GM18519 (cell line): ENCODE data around the gene MRGPRF.

Experiments used
- ATAC-seq: cut with Tn5 transposase; IDR thresholded peaks from one replicate; pipeline ENCODE4 v1.9.1; 2021; ENCODE audit warnings: mild to moderate bottlenecking, moderate library complexity; ENCODE audit not compliant: unreplicated experiment, low FRiP score

Gene MRGPRF, protein sequence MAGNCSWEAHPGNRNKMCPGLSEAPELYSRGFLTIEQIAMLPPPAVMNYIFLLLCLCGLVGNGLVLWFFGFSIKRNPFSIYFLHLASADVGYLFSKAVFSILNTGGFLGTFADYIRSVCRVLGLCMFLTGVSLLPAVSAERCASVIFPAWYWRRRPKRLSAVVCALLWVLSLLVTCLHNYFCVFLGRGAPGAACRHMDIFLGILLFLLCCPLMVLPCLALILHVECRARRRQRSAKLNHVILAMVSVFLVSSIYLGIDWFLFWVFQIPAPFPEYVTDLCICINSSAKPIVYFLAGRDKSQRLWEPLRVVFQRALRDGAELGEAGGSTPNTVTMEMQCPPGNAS

DNA sequence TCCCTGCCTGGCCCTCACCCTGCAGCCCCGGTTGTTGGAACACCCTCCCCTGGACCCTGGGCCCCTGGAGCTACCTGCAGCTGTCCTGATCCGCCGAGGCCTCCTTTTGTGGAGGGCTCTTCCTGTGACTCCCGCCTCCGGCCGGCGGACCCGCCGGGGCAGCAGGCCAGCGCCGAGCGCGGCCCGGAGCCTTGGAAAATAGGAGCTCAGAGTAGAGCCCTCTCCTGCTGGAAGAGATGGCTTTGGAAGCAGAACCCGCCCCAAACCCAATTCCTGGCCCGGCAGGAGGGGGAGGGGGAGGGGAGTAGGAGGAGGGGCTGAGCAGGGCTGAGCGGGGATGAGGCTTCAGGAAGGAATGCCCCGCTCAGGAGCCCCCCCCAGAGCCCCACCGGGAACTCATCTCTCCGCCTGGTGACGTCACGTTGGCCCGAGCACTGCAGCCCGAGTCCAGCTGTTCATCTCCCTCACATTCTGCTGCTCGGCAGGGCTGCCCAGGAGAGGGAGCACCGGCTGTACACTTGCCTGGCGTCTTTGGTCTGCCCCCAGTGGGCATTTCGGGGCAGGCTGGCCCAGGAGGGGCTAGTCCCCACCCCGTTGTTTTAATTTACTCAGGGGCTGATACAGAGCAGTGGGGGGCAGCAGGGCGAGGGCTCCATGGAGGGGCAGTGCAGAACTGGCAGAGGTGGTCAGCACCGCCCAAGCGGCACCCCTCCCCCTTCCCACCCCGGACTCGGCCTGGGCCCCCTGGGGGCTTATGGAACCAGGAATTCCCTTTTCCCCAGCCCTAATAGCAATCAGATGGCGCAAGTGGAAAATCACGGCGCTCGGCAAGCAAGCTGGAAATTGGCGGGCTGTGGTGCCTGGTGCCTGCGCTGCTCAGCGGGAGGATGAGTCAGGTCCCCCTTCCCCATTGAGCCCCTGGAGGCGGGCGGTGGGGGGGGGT is at the start of gene MRGPRF:
Gene MRGPRF, minus strand, starts transcription at position 238 of the 943 bp plus-strand sequence. CDS start 3,345 bp downstream, outside the sequence.
- no peak for ATAC-seq

DNA sequence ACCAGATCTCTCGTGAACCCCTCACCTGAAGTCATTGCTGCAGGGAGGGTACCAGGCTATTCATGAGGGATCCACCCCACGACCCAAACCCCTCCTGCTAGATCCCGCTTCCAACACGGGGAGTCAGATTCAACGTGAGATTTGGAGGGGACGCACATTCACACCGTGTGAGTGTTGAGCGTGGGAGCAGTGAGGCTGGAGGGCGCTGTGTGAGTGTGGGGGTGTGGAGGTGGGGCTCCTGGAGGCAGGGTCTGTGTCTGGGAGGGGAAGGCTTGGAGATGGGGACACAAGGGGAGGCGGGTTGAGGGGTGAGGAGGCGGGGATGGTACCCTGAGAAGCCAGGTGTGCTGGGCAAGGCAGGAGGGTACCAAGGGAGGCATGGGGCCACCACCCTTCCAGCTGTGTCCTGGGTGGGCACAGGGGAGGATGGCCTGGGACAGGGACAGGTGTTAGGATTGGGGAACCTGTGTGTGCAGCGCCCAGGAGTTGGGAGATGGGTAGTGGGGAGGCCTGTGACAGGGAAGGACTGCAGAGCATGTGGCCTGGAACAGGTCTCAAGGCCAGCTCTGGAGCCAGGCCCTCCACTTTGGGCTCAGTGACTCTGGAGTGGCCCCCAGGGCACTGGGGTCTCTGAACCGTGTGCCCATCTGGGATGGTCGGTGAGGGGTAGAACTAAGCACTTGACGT is 49.3 kb upstream of the MRGPRF start:
- ATAC-seq: no peak

DNA sequence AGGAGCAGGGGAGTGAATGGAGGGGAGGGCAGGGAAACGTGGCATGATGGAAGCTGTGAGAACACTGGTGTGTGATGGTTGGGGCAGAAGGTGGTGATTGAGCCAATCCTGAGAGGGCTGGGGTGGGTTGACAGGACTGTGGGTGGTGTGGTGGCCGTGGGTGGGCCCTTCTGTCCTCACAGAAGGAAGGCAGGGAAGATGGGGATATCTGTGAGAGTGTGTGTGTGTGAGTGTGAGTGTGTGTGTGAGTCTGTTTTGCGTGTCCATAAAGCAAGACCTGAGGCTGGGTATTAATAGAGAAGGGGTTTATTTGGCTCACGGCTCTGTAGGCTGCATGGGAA is 48.6 kb upstream of the MRGPRF start:
- ATAC-seq: no peak

DNA sequence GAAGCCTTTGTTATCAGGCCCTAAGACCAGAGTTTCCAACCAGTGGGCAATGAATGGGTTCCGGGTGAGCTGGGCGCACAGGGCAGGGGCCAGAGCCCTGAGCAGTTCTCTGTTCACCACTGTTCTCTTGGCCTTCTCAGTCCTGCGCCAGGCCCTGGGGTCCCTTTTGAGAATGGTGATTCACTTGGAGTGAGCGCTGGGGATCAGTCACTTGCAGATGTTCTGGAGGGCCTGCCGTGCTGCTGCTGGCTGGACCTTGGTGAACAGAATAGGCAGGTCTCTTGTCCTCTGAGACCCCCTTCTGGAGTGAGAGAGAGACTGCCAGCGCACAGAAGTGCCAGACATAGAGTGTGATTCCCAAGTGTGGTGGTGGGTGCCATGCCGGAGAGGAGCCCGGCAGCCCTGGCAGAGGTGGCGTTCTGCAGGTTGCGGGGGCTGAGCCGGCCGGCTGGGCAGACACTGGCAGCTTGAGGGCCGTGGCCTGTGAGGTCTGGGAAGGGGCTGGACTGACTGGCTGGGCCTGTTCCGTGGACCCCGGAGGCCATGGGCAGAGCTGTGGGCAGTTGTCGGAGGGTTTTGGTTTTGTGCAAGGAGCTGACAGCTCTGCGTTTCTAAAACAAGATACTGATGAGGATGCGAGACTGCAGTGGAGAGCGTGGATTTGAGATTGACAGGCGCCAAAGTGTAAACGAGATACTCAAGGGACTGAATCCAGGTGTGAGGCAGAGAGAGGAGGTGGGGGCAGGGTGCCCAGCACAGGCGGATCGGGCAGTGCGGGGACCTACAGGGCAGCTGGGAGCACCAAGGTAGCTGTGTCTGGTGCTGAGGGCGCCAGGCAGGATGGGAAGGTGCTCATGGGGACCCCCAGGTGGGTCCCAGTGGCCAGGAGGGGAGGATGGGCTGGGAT is 48.0 kb upstream of the MRGPRF start:
- ATAC-seq: no peak

DNA sequence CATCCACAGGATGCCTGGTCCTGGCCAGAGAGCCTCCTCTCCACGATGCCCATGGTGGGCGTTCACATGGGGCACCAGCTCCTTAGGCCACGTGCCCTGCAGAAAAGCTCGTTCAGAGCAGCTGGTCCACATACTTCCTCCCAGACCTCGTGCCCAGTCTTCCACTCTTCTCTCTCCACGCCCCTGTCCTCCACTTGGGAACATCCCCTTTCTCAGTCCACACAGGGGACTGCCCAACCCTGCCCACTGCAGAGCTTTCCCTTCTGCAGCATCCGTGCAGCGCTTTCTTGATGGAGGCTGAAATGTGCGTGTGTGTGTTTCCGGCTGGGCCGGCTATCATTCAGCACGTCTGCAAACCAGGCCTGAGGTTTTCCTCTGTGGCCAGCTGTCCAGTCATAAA is 46.9 kb upstream of the MRGPRF start:
- ATAC-seq: no peak

DNA sequence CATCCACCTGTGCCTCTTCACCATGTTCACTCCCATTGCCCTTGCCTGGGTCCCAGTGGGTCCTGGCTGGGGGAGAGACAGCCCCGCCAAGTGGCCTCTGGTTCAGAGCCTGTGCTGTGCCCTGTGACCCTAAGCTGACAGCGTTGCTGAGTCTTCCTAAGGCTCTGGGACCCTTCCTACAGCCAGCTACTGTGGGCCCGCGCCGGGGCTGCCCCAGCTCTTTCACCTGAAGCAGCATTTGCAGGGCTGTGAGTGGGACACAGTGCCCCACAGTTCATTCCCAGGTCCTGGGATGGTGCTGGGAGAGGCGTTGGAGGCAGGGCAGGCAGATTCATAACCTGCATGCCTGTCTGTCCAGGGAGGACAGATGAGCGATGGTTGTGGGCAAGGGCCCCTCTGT is 46.4 kb upstream of the MRGPRF start:
- no peak for ATAC-seq

DNA sequence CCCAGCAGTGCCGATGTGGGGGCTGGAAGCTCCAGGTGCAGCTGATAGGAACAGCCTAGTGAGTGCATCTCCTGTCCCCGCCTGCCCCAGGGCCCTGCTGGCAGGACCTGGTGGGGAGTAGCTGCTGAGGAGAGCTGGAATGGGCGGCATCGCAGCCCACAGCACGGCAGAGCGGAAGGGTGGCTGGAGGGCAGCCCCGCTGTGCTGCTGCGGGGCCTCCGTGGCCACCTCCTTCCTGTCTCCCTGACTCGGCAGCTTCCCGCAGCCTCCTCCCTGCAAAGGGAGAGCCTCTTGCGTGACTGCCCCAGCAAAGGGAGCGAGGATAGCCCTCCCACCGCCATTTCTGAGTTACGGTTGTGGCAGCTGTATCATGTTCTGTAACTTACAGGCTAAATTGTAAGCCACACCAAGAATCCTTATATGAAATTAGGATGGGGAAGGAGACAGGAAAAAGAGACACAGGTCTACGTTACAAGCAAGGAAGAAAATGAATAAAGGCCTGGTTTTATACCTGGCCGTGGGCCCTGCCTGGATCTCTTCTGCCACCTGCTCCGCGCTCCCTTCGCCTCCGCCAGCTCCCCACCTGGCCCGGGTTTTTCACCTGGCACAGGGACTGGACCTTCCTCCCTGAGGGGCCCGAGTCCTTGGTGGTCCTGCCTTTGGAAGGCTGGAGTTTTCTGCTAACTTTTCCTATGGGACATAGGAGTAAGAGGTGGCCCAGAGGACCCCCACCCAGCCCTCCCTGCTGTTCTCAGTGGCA is 45.6 kb upstream of the MRGPRF start:
- no peak for ATAC-seq

DNA sequence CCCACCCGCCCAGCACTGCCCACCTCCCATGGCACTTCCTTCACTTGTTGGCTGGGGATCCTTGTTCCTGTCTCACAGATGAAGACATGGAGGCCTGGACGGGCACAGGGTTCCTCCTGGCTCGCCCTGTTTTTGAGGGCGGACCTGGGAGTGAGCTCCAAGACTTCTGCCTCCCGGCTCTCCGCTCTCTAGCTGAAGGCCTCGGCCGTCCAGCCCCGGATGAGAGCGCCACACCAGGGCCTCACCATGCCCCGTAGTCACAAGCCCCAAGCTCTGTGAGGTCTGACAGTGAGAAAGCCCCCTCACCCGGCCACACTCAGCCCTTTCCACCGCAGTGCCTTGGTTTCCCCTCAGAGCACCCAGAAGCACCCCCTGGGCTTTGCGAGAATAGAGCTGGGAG is 44.8 kb upstream of the MRGPRF start:
- ATAC-seq: no peak

DNA sequence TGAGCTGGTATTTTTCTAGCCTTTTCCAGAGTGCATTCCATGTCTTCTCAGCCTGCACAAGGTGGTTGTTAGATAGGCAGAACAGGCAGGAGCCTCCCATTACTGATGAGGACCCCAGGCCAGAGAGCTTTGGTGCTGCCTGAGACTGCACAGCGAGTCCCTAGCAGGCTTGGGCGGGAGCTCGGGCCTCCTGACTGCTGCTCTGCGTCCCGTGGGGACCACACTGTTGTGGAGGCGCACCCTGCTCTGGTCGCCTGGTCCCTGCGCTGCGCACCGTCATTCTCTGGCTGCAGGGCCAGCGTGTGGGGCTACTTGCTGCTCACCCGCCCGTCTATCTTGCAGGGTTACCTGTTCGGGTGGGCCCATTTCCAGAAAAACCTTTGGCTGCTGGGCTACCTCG is 44.2 kb upstream of the MRGPRF start:
- ATAC-seq: no peak

DNA sequence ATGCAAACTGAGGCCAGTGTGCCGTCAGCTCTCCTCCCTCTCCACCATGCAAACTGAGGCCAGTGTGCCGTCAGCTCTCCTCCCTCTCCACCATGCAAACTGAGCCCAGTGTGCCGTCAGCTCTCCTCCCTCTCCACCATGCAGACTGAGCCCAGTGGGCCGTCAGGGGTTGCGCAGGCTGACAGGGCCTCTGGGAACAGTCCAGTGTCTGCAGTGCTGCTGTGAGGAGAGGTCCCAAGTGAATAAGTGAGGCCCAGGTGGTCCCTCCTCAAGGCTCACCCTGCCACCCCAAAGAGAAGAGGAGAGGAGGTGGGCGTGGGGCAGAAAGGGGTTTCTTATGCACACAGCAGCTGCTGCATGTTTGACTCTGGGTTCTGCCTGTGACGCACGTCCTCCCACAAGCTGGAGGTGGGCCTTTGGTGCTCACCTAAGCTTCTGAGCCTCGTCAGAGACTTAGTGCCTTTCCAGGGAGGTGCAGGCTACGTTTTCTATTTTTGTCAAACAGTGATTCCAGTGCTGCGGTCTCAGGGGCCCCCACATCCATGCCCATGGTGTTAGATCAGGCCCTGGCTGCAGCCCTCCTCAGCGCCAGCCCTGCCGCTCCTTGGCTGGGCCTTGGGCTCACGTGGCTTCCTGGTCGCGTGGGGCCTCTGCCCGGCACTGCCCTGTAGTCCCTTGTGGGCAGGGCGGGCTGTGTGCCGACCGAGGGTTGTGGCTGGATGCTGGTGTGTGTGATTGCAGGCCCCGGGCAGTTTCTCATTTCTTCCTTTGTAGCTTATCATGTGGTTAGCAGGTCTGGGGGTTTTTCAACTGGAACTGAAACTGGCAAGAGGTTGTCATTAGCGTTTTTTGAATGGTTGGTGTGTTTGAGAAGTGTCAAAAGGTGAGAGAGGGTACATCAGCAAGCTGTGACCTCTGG is 42.8 kb upstream of the MRGPRF start:
- ATAC-seq: no peak

DNA sequence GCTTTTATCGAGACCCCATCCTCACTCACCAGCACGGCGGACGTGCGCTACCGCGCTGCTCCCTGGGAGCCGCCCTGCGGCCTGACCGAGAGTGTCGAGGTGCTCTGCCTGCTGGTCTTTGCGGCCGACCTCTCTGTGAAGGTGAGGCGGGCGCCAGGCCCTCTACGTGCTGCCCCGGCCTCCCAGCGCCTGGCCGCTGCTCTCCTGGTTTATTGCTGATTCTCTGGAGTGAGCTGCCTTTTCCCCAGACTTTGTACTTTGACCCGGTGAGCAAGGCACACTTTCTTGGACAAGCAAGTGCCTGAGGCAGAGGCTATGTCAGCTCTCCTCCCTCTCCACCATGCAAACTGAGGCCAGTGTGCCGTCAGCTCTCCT is 42.2 kb upstream of the MRGPRF start:
- no peak for ATAC-seq

DNA sequence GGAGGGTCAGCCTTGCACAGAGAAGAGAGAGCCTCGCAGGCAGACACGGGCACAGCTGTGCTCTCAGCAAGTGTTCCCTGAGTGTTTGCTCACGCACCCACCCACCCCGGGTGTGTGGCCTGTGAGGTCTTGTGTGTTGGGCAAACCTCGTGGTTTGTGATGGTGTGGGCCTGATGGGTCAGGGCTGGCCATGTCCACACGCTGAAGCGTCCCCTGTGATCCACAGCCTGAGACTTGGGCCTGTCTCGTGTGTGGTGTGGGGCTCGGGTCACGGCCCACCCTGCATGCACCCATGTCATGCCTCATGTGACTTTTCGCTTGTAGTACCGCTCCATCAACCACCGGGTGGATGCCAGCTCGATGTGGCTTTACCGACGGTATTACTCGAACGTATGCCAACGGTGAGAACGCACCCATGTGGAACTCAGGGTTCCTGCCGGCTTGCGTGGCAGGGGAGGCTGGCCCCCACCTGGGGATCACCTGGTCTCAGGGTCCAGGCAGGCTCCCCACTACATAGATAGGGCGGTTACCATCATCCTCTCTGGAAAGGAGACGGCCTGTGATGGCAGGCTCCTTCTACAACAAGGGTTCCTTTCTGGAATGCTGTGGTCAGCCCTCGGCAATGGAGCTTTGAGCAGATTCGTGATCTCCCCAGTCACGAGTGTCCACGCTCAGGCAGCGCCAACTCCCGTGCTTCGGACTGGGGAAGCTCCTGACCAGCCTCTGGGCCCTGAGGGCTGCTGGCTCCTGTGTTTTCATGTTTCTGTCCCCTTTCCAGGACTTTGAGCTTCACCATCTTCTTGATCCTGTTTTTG is 41.6 kb upstream of the MRGPRF start:
- no peak for ATAC-seq

DNA sequence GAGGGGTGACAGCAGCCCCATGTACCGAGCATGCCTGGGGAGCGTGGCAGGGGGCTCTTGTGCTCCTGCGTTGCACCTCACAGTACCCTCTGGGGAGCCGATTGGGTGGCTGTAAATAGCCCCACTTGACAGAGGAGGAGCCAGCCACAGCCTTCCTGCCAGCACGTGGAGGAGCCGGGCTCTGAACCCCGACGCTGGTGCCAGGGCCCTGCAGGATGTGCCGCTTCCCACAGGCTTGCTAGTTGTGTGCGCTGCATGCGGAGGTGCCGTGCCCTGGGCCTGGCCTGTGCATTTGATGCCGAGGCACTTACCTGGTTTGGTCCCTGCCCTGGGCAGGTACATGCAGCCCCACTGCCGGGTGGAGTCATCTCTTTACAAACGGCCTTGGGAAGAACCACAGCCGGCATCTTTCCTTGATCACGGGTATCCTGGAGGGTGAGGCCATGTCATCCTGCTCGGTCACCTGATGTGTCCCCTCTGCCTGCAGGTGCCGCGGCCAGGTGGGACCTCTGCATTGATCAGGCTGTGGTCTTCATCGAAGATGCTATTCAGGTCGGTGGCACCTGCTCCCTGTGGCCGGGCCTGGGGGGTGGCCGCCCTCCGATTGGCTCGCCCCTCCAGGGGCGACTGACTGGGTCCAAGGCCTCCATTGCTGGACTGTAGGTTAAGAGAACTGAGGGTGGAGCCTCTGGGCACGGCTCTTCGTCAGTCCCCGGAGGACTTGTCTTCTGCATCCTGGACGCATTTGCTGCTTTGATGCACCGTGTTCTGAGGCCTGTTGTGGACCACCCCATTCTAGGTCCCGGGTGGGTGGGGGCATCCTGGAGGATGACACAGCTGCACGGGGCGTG is 40.7 kb upstream of the MRGPRF start:
- ATAC-seq: no peak

DNA sequence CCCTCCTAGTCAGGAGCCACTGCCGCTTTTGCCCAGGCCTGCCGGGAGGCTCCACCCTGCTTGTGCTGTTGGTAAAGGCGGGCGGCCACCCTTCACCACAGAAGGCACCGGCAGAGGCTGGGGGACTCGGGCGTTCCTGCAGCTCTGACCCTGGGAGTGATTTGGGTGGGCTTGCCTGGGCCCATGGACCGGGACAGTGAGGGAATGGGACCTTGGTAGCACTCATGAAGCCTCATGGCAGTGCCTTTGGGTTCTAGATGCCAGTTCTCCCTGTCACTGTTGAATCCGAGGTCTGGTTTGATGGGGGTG is 40.1 kb upstream of the MRGPRF start:
- no peak for ATAC-seq

DNA sequence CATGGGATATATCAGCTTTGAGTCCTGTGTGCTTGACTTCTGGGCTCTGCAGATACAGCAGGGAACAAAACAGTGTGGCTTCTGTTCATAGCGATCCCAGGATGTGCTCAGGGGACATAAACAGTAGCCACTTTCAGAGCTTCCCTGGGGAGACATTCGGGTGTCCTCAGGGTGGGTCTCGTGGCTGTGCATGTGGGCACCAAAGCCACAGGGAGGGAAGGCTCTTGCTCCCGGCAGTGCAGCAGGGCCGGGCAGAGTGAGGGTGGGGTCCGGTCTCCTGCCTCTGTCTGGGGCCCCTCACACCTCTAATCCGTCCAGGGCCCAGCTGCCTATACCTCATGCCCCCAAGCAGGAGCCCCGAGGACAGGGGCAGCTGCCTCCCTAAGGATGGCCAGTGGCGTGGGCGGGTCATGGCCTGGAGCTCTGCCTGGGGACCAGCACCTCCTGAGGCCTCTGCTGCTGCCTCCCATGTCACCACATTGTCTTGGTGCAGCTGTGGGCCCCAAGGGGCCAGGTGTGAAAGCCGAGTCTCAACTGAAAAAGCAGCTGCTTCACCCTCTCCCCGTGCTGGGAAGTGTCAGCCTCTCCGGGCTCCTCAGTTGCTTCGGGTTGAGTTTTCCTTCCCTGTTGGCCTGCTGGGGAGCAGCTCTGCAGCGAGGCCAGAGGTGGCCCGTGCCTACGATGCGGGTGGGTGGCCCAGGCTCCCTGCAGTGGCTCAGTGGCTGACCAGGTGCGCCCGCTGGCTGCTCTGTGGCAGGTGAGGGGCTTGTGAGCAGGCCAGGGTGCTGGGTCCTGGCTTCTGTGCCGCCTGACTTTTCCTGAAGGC is 39.5 kb upstream of the MRGPRF start:
- no peak for ATAC-seq
